Lung (tissue), 12 donors: Measurements from ENCODE around the gene CACNA1D. TPM values are rescaled to one million over a fixed set of nuclear protein-coding genes. Genes with fewer than 3 reads are reported as not detected.
A peak's percentile ranks its signal among the peaks of the same experiment; 100 is the strongest.

Experiments
- ATAC-seq: fragments of 200-7000 bp; cut with Tn5 transposase; one replicate; pipeline ENCODE4 v1.9.1; 2020; ENCODE audit warnings: moderate number of reproducible peaks; ENCODE audit not compliant: insufficient read depth, low FRiP score
- DNase-seq, 3 donors: peaks; one replicate each; pipeline ENCODE4 v3.0.0-alpha.2; 2013 to 2017
- H3K27ac ChIP-seq, 2 donors: one replicate each; pipeline ENCODE4 v1.5.1; 2013; ENCODE audit warnings: mild to moderate bottlenecking in 2 of 2, moderate library complexity in 2 of 2, control low read depth in 1 of 2, inconsistent platforms in 1 of 2, low read depth in 1 of 2, low read length in 1 of 2
- H3K27me3 ChIP-seq, 3 donors: one replicate each; pipeline ENCODE4 v1.5.1; 2013; ENCODE audit warnings: low read length in 2 of 3; ENCODE audit not compliant: control insufficient read depth in 3 of 3, insufficient read depth in 3 of 3
- H3K36me3 ChIP-seq, 4 donors: one replicate each; pipeline ENCODE4 v1.5.1; 2013; ENCODE audit warnings: low read length in 4 of 4, mild to moderate bottlenecking in 1 of 4, moderate library complexity in 1 of 4; ENCODE audit not compliant: control insufficient read depth in 4 of 4, insufficient read depth in 4 of 4
- H3K4me1 ChIP-seq, 5 donors: one replicate each; pipeline ENCODE4 v1.5.1; 2013; ENCODE audit warnings: low read length in 5 of 5, mild to moderate bottlenecking in 2 of 5, moderate library complexity in 1 of 5; ENCODE audit not compliant: control insufficient read depth in 5 of 5, insufficient read depth in 5 of 5
- H3K4me3 ChIP-seq: one replicate; pipeline ENCODE4 v1.5.1; 2013; ENCODE audit warnings: mild to moderate bottlenecking, control low read depth, moderate library complexity
- H3K9ac ChIP-seq, 2 donors: one replicate each; pipeline ENCODE4 v1.5.1; 2013; ENCODE audit warnings: low read length in 2 of 2, control low read depth in 1 of 2; ENCODE audit not compliant: insufficient read depth in 1 of 2
- H3K9me3 ChIP-seq, 4 donors: one replicate each; pipeline ENCODE4 v1.5.1; 2013; ENCODE audit warnings: low read length in 3 of 4, mild to moderate bottlenecking in 1 of 4, moderate library complexity in 1 of 4; ENCODE audit not compliant: control insufficient read depth in 4 of 4, insufficient read depth in 3 of 4
- WGBS, 2 donors: extraction: QIAGEN DNeasy Blood & Tissue Kit; methylation state at CpG; one replicate each; pipeline ENCODE4 v1.1.7; 2013; 5-methylcytosine and 5-hydroxymethylcytosine counted together
- polyA plus RNA-seq, 2 donors: library from polyadenylated mRNA; stranded (reverse); fragments of 200-250 nt; gene quantifications; one replicate each; pipeline ENCODE4 v1.2.1, GENCODE V29; 2013
- total RNA-seq, 2 donors: library from RNA; depleted of rRNA in 1 of 2; stranded (reverse); fragments of >200 nt in 1 of 2; gene quantifications; one replicate each; pipeline ENCODE4 v1.2.1, GENCODE V29; 2014 to 2021
- TF ChIP-seq, protein P1 (sequence below): IDR thresholded peaks from 2 replicates; pipeline ENCODE4 v1.5.1; 2012; ENCODE audit warnings: mild to moderate bottlenecking; ENCODE audit errors: control extremely low read depth, extremely low read depth
- donor health status: control.
- donor health status: control.
- donor health status: Bipolar disorder and iron deficiency.
- donor health status: healthy.
- donor health status: DM: yes; HTN: yes; CAD: no.

The CACNA1D gene
- total and polyA plus RNA-seq, 4 donors: 2.7 to 96.8 (median 23.1) TPM

DNA sequence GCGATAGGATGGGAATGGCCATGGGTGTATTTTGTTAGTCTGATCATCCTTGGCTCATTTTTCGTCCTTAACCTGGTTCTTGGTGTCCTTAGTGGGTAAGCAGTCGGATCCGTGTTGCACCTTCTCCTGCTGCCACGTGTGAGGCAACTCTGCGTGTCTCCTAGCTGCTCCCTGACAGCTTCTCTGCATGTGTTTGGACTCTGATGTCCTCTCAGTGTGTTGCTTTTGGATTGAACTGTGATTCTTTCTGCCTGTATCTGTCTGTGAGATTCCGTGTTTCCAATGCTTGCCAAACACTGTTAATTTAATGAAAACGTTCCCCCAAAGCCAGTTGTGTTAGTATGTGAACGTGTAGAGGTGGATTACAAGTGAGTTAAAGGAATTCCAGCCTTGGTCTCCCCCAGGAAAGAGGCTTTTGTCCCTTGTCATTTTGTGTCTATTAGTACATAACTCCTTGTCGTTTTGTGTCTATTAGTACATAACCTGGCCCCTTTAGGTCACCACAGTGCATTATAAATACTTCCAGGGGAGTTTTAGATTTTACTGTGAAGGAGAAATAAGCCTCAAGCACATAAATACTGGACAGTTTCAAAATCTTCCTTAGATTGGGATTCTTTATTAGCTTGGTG is 179.4 kb downstream of the CACNA1D start:
- Histone ChIP-seq H3K4me3 (no peak overlapping the region), H3K9ac (no peak overlapping the region), H3K36me3 (peaks cover 0 to 19% (median 5%) of the 10 kb centered on the region in 4 donors), H3K4me1 (peaks cover 0 to 53% (median 15%) of the 10 kb centered on the region in 5 donors), H3K9me3 (no peaks in the 10 kb centered on the region), H3K27me3 (no peaks in the 10 kb centered on the region), H3K27ac (no peak overlapping the region)
- DNase-seq: peak in 2 of 3 donors; percentile 41 to 49
- ATAC-seq: no peak
- 65 to 74% methylated on average over 10 of the region's 10 CpGs for WGBS, 2 donors
- TF ChIP-seq, protein P1, sequence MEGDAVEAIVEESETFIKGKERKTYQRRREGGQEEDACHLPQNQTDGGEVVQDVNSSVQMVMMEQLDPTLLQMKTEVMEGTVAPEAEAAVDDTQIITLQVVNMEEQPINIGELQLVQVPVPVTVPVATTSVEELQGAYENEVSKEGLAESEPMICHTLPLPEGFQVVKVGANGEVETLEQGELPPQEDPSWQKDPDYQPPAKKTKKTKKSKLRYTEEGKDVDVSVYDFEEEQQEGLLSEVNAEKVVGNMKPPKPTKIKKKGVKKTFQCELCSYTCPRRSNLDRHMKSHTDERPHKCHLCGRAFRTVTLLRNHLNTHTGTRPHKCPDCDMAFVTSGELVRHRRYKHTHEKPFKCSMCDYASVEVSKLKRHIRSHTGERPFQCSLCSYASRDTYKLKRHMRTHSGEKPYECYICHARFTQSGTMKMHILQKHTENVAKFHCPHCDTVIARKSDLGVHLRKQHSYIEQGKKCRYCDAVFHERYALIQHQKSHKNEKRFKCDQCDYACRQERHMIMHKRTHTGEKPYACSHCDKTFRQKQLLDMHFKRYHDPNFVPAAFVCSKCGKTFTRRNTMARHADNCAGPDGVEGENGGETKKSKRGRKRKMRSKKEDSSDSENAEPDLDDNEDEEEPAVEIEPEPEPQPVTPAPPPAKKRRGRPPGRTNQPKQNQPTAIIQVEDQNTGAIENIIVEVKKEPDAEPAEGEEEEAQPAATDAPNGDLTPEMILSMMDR: no peak

DNA sequence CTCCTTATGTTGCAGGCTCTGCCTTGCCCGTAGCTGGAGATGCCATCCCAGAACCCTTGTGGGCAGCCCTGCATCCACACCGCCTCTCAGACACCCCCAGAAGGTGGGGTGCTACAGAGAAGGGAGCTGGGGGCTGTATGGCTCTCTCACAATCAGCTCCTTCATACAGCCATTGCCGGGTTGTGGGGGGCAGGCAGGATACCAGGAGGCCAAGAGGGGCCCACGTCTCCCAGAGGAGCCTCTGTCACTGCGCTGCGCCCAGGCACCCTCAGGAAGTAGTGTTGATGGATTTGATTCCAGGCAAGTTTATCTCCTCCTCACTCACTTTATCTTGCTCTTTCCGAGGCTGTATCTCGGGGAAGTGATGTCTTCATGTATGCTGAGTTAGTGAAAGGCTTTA is 180.2 kb downstream of the CACNA1D start:
- H3K36me3 ChIP-seq: peaks cover 0 to 14% (median 5%) of the 10 kb centered on the region in 4 donors
- H3K9ac ChIP-seq: peak overlapping the region in 1 of 2 donors; percentile 17
- TF ChIP-seq, protein P1: no peak
- no peaks in the 10 kb centered on the region for H3K27me3 ChIP-seq
- H3K9me3 ChIP-seq: no peaks in the 10 kb centered on the region
- WGBS, 2 donors: 69 to 82% methylated on average over 8 of the region's 8 CpGs
- peaks cover 0 to 51% (median 19%) of the 10 kb centered on the region in 5 donors for H3K4me1 ChIP-seq
- peak in 2 of 3 donors; percentile 46 for DNase-seq
- H3K27ac ChIP-seq: no peak overlapping the region
- H3K4me3 ChIP-seq: no peak overlapping the region
- no peak for ATAC-seq

DNA sequence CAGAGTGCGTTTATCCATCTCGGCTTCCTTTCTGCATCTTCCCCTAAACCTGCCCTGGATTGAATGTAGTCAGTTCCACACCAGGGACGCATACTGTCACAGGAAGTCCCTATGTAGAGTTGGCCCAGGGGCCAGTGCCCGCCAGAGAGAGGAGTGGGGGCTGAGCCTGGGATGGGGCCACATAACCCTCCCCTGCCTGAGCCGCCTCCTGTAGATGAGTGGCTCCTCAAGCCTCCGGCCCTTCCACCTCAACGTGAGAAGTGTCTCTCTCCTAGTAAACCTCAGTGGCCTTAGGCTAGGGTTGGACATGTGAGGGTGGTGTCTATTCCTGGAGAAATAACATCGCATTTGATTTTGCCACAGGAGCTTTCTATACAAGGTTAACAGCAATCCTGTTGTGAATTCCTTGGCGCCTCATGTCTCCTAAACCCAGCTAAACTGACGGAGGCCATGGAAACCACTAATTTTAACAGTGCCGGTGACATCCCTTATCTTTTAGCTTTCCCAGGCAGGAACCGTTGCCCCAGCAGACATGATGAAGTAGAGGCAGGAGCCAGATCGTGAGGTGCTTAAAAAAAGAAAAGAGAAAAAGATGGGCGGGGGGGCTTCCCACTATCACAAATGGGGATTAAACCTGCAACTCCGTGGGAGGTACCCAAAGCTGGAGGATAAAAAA is 180.7 kb downstream of the CACNA1D start:
- TF ChIP-seq, protein P1: no peak

More for the DNA sequence above, 180.7 kb downstream of the CACNA1D start:
- H3K4me3 ChIP-seq: no peak overlapping the region
- H3K9me3 ChIP-seq: no peaks in the 10 kb centered on the region
- no peaks in the 10 kb centered on the region for H3K27me3 ChIP-seq
- no peak overlapping the region for H3K27ac ChIP-seq
- no peak for ATAC-seq
- H3K9ac ChIP-seq: peak overlapping the region in 1 of 2 donors; percentile 17
- peaks cover 0 to 14% (median 5%) of the 10 kb centered on the region in 4 donors for H3K36me3 ChIP-seq
- peaks cover 0 to 57% (median 20%) of the 10 kb centered on the region in 5 donors for H3K4me1 ChIP-seq
- 76 to 84% methylated on average over 15 of the region's 15 CpGs for WGBS, 2 donors
- no peak for DNase-seq
